HG03139 (cell line): ENCODE measurements around the gene CYTH4.

Experiments
- ATAC-seq: cut with Tn5 transposase; IDR thresholded peaks from one replicate; pipeline ENCODE4 v1.9.1; 2021; ENCODE audit not compliant: unreplicated experiment

CYTH4 gene

DNA sequence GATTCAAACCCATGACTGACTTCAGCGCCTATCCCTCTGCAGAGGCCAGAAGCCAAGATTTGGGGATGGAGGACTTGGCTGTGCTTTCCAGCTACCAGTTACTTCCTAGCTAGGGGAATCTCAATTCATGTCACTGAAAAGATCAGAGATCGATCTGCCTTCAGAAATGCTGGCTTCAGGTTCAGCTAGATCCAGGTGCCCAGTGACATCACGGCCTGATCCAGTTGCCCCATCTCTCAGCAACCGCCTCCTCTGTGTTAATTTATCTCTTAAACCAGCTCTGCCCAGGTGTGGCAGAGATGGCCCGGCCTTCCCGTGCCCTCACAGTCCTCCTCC lies 24.2 kb downstream of the CYTH4 start:
- no peak for ATAC-seq

DNA sequence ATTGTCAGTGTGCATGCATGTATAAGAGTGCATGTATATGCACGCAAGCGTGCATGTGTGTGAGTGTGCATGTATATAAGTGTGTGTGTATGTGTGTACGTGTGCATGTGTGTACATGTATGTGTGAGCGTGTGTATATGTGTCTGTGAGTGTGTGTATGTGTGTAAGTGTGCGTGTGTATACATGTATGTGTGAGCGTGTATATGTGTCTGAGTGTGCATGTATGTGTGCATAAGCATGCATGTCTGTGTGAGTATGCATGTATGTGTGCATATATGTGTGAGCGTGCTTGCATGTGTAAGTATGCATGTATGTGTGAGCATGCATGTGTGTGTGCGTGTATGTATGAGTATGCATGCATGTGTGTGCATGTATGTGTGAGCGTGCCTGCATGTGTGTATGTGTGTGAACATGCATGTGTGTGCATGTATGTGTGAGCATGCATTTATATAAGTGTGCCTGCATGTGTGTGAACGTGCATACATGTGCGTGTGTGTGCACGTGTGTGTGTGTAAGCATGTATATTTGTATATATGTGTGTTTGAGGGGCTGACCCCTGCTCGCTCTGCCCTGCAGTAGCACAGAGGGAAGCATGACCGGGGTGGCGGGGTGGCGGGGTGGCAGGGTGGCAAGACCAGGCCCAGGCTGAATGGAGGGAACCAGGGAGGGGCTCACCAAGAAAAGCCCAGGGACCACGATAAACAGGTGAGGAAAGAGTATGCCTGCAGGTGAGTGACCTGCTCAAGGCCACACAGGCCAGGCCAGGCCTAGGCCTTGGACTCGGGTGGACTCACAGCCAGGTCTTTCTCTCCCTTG lies 26.3 kb downstream of the CYTH4 start:
- ATAC-seq: no peak

GRCh38 chr22:37309211-37310074 lies 27.1 kb downstream of the CYTH4 start:
- ATAC-seq: no peak

DNA sequence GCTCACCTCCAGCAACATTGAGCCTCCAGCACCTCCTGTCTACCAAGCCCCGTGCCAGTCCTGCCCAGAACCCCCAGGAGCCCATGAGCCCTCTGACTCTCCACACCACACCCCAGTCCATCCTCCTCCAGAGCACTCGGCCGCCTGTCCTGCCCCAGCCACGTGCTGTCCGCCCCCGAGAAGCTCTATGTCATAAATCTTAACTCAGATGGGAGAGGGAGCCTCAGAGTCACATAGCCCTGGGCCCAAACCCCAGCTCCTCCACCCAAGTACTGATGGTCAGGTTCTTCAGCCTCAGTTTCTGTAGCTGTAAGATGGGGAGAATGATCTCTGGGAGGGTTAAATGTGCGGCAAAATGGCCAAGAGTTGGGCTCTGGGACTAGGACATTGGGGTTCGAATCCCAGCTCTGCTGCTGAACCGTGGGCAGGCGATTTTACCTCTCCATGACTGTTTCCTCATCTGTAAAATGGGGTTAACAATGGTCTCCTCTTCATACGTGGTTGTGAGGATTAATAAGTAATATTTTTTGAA lies 27.8 kb downstream of the CYTH4 start:
- ATAC-seq: no peak

DNA sequence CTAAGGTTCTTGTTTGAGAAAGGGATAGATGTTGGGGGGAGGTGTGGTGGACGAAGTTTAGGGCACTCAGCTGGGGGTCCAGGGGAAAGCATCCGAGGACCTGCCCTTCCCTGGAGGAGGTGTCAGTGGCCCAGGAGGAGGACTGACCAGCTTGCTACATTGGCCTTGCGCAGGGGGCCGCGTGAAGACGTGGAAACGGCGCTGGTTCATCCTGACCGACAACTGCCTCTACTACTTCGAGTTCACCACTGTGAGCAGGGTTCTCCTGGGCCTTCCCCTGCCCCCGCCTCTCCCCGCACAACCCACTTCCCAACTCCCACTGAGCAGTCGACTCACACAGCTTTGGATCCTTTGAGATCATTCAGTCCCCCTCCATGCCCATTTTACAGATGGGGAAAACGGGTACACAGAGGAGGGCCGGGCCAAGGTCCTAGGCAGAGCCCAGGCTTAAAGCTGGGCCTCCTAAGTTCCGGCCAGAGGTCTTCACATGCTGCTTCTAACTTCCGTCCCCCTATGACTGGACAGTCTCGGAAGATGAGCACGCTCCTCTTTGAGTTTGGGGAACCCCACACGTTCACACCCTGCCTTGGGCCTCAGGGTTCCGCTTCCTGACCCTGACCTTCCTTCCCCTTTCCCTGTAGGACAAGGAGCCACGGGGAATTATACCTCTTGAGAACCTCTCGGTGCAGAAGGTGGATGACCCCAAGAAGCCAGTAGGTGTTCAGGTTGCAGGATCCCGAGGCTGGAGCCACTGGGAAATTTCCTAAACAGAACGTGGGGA lies 28.7 kb downstream of the CYTH4 start:
- no peak for ATAC-seq

DNA sequence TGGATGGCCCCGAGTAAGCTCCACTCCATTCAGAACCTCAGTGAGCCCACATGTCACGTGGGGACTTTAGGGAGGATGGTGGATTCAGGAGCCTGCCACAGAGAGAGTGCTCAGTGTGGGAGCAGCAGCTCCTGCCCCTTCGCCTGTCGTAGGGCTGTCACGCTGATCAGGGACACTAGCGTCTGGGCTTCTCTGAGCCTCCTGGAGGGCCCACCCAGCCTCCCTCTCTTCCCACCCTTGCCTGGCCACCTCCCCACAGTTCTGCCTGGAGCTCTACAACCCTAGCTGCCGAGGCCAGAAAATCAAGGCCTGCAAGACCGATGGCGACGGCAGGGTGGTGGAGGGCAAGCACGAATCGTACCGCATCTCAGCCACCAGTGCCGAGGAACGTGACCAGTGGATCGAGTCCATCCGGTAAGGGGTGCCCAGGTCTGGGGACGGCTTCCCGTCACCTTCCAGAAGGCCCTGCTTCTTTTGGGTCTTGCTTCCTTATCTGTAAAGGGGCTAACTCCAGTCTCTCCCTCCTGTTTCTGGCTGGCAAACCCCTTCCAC lies 29.5 kb downstream of the CYTH4 start:
- ATAC-seq: no peak

GRCh38 chr22:37312549-37313183 lies 30.4 kb downstream of the CYTH4 start:
- no peak for ATAC-seq

- ATAC-seq: no peak
Observed at GRCh38 chr22:37313376-37314314, 31.3 kb downstream of the CYTH4 start.

- ATAC-seq: no peak
Observed at GRCh38 chr22:37314315-37315074, 32.2 kb downstream of the CYTH4 start.

- ATAC-seq: no peak
Observed at GRCh38 chr22:37316405-37316804, 34.1 kb downstream of the CYTH4 start.

DNA sequence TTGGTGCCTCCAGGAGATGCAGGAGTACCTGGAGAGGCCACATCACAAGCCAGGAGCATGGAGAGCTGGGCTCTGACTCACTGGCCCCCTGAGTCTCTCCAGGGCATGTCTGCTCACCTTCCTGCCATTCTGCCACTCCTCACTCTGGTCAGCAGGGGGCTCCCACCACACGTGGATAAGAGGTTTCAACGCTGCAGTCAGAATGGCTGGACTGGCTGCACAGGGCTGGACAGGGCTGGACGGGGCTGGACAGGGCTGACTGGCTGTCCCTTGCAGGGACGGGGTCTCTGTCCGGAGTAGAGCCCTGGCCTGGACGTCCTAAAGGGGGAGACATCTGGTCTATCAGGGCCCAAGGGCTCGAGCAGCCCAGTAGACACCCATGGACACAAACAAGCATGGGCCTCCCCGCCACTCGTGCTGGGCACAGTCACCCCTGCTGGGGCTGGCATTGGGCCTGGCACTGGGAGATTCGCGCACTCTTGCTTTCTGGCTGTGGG lies 34.6 kb downstream of the CYTH4 start:
- no peak for ATAC-seq

DNA sequence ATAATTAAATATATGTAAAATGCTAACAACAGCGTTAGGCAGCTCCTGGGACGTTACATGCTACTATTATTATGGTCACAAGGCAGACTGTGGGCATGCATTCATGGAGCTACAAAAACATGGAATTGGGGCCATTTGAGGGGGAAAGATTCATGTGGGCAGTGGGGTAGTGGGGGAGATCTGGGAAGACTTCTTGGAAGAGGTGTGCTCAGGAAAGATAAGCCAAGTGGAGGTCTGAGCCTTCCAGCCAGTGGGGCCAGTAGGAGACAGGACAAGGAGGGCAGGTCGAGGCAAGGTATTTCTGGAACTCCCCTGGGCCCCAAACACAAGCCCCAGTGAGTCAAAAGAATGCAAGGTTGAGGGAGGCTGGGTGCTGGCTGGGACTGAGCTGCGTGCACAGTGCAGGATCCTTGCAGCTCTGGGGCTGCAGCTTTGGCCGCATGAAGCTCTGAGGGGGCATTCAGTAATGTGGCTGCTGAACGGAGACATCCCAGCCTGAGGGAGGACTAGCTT lies 35.4 kb downstream of the CYTH4 start:
- ATAC-seq: no peak

- ATAC-seq: no peak
Observed at GRCh38 chr22:37318364-37319109, 36.2 kb downstream of the CYTH4 start.

- ATAC-seq: no peak
Observed at GRCh38 chr22:37319469-37319868, 37.2 kb downstream of the CYTH4 start.

GRCh38 chr22:37320726-37321677 lies 38.7 kb downstream of the CYTH4 start:
- no peak for ATAC-seq

DNA sequence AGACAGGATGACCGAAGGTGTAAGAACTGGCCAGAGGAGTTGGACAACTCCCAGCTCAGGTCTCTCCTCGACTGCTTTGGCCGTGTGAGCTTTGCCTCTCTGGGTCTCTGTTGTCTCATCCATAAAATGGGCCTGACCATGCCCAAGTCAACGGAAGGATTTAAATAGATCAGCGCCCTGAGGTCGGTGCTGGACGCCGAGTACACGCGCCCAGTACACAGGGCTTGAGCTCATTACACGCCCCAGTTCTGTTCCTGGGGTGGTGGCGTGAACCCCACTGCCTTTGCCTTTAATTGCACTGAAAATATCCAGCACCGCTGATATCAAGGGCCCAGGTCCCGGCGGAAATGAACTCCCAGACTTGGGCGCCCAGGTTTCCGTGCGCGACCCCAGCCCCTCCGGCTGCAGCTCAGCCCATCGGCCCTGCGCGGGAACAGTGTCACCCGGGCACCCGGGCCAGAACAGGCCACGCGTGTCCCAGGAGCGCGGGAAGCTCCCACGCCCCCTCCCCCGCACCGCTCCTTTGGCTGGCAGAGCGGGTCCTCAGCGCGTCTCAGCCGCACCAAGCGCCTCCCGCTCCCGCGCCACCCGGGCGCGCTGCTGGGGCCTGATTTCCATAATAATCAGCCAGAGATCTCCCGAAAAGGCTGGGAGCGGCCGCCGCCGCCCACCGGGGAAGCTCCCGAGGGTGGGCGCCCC lies 42.2 kb downstream of the CYTH4 start:
- ATAC-seq: no peak
